MCF 10A (cell line): ENCODE measurements around the gene PTPN5. TPM values are rescaled to one million over a fixed set of nuclear protein-coding genes. Genes with fewer than 3 reads are reported as not detected.

ENCODE experiments used
- BruUV-seq: library from RNA; stranded (reverse); fragments of 400-500 nt; replicated peaks from 2 replicates; lab custom pipeline; 2021; lab: Mats Ljungman, UMichigan
- CTCF ChIA-PET: fragments of 300-600 bp; sonication (Branson Sonifier 250); formaldehyde crosslinking; extraction: SDS; loops from one replicate; lab custom pipeline; 2021; ENCODE audit warnings: antibody characterized with exemption, inconsistent platforms; lab: Yijun Ruan, JAX
- POLR2A ChIA-PET: fragments of 300-600, 350-650 bp; sonication (Branson Sonifier 250); formaldehyde crosslinking; extraction: SDS; loops from one replicate; lab custom pipeline; 2020; ENCODE audit warnings: antibody characterized with exemption, inconsistent platforms; lab: Yijun Ruan, JAX
- DNase-seq: peaks from one replicate; pipeline ENCODE4 v3.0.0-alpha.2; 2018; ENCODE audit not compliant: unreplicated experiment
- H3K27ac Mint-ChIP-seq: one replicate; pipeline ENCODE4 v1.8.0; 2022; ENCODE audit warnings: mild to moderate bottlenecking, low read depth, mixed read lengths; ENCODE audit not compliant: unreplicated experiment
- H3K27me3 Mint-ChIP-seq: one replicate; pipeline ENCODE4 v1.8.0; 2022; ENCODE audit warnings: mixed read lengths; ENCODE audit not compliant: insufficient read depth, unreplicated experiment
- H3K36me3 Mint-ChIP-seq: one replicate; pipeline ENCODE4 v1.8.0; 2022; ENCODE audit warnings: mild to moderate bottlenecking, moderate library complexity, mixed read lengths; ENCODE audit not compliant: insufficient read depth, unreplicated experiment
- H3K4me1 Mint-ChIP-seq: one replicate; pipeline ENCODE4 v1.8.0; 2022; ENCODE audit warnings: mixed read lengths; ENCODE audit not compliant: insufficient read depth, unreplicated experiment
- H3K4me3 Mint-ChIP-seq: one replicate; pipeline ENCODE4 v1.8.0; 2022; ENCODE audit warnings: mild to moderate bottlenecking, moderate library complexity, mixed read lengths; ENCODE audit not compliant: unreplicated experiment
- H3K9me3 Mint-ChIP-seq: one replicate; pipeline ENCODE4 v1.8.0; 2022; ENCODE audit warnings: mixed read lengths; ENCODE audit not compliant: unreplicated experiment
- intact Hi-C: fragments of 100-400 bp; cut with micrococcal nuclease; formaldehyde crosslinking; loops from 2 replicates; pipeline ENCODE4 v1.14.1; 2022
- total RNA-seq: library from RNA; stranded (reverse); gene quantifications from 2 replicates; pipeline ENCODE4 v1.2.3, GENCODE V29; 2022
- TF ChIP-seq, protein P1 (sequence below): fragments of 200-600 bp; IDR thresholded peaks from one replicate; pipeline ENCODE4 v1.8.0; 2022; ENCODE audit warnings: antibody characterized with exemption, mild to moderate bottlenecking; ENCODE audit not compliant: unreplicated experiment

Gene PTPN5
- total RNA-seq, 1 experiment from 2014 or later = not detected

GRCh38 chr11:18750944-18751343 lies 40.7 kb downstream of the PTPN5 start:
- H3K9me3 Mint-ChIP-seq = no peaks in the 10 kb centered on the region
- TF ChIP-seq, protein P1, sequence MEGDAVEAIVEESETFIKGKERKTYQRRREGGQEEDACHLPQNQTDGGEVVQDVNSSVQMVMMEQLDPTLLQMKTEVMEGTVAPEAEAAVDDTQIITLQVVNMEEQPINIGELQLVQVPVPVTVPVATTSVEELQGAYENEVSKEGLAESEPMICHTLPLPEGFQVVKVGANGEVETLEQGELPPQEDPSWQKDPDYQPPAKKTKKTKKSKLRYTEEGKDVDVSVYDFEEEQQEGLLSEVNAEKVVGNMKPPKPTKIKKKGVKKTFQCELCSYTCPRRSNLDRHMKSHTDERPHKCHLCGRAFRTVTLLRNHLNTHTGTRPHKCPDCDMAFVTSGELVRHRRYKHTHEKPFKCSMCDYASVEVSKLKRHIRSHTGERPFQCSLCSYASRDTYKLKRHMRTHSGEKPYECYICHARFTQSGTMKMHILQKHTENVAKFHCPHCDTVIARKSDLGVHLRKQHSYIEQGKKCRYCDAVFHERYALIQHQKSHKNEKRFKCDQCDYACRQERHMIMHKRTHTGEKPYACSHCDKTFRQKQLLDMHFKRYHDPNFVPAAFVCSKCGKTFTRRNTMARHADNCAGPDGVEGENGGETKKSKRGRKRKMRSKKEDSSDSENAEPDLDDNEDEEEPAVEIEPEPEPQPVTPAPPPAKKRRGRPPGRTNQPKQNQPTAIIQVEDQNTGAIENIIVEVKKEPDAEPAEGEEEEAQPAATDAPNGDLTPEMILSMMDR = no peak
- BruUV-seq = no TSS peak
- no peak overlapping the region for H3K4me3 Mint-ChIP-seq
- H3K27me3 Mint-ChIP-seq = no peaks in the 10 kb centered on the region
- H3K36me3 Mint-ChIP-seq = no peaks in the 10 kb centered on the region
- DNase-seq = no peak
- H3K27ac Mint-ChIP-seq = no peak overlapping the region
- peaks cover 6% of the 10 kb centered on the region for H3K4me1 Mint-ChIP-seq
- ChIA-PET POLR2A (no interaction called here), CTCF (interaction anchor here (1.2 kb wide), 1 partner anchor 14 kb away, joined by 3 read pairs; no protein-coding TSS in a partner anchor)
- intact Hi-C loops = no loop called here

GRCh38 chr11:18749681-18750319 lies 41.8 kb downstream of the PTPN5 start:
- no TSS peak for BruUV-seq
- Mint-ChIP-seq H3K4me1 (peaks cover 6% of the 10 kb centered on the region), H3K27me3 (no peaks in the 10 kb centered on the region), H3K36me3 (no peaks in the 10 kb centered on the region), H3K4me3 (no peak overlapping the region), H3K27ac (peak overlapping the region; percentile 52), H3K9me3 (no peaks in the 10 kb centered on the region)
- CTCF ChIA-PET = interaction anchor here (0.7 to 1.7 kb wide), 5 partner anchors 8 to 54 kb away, joined by 3 to 8 read pairs (median 3); no protein-coding TSS in a partner anchor
- DNase-seq = peak; percentile 72
- POLR2A ChIA-PET = no interaction called here
- intact Hi-C loops = no loop called here
- TF ChIP-seq, protein P1 = no peak

DNA sequence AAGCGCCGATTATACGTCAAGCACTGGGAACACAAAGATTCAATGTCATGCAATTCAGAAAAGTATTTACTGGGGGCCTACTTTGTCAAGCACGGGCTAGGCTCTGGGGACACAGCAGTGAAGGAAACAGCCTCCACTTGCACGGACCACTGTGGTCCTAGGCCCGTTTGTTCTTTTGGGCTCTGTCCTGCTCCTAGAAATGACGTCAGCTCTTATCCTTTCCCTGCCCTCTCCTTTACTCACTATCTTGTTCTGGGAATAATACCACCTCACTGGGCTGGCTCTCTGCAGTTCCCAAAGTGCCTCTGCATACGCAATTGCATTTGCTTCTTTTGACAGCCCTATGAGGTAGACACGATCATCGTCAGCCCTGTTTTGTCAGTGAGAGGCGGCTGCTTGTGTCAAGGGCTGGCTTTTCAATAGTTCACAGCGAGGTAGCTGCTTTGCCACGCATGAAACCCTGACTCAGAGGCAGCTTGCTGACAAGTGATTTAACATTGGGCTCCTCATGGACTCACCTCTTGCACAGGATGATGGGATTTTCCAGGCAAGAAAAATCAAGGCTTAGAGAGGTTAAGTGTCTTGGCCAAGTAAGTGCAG lies 42.7 kb downstream of the PTPN5 start:
- BruUV-seq = no TSS peak
- TF ChIP-seq, protein P1 = no peak
- Mint-ChIP-seq H3K4me3 (no peak overlapping the region), H3K27me3 (no peaks in the 10 kb centered on the region), H3K4me1 (peaks cover 6% of the 10 kb centered on the region), H3K27ac (no peak overlapping the region), H3K9me3 (no peaks in the 10 kb centered on the region), H3K36me3 (no peaks in the 10 kb centered on the region)
- ChIA-PET POLR2A (no interaction called here), CTCF (interaction anchor here (1.0 to 1.7 kb wide), 4 partner anchors 9 to 53 kb away, joined by 3 to 8 read pairs (median 4); no protein-coding TSS in a partner anchor)
- DNase-seq = no peak
- intact Hi-C loops = no loop called here

DNA sequence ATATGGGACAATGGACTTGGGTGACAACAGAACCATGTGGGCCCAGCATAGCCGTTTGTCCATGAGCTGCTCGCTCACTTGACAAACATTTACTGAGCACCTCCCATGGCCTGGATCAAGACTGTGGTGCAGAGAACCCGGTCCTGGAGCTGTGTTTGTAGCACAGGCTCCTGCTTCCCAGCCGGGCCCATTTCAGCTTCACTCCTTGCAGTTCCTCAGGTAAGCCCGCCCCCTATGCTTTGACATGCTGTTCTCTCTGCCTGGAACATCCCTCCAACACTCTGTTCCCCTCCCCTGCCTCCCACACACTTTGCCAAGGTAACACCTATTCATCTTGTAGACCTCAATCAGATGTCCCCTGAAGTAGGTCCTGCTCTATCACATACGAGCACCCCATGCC lies 46.3 kb downstream of the PTPN5 start:
- Mint-ChIP-seq H3K4me1 (peaks cover 6% of the 10 kb centered on the region), H3K9me3 (no peaks in the 10 kb centered on the region), H3K27me3 (peaks cover 4% of the 10 kb centered on the region), H3K27ac (no peak overlapping the region), H3K4me3 (no peak overlapping the region), H3K36me3 (no peaks in the 10 kb centered on the region)
- POLR2A ChIA-PET = no interaction called here
- TF ChIP-seq, protein P1 = no peak
- CTCF ChIA-PET = interaction anchor here (0.7 to 1.3 kb wide), 2 partner anchors 13 to 21 kb away, joined by 4 to 6 read pairs; no protein-coding TSS in a partner anchor
- BruUV-seq = no TSS peak
- DNase-seq = no peak
- intact Hi-C loops = no loop called here
